SK-N-SH treated with all-trans-retinoic acid at 6 μM for 48 hours (cell line): Measurements from ENCODE around the gene KLHL35.

Source experiments
- ATAC-seq: fragments of 200-7000 bp; cut with Tn5 transposase; 3 replicates; pipeline ENCODE4 v1.9.1; 2020; ENCODE audit warnings: mild to moderate bottlenecking, moderate library complexity
- ARNTL ChIP-seq: fragments of 450-650 bp; formaldehyde crosslinking; IDR thresholded peaks from 2 replicates; pipeline ENCODE4 v1.5.0; 2020; ENCODE audit warnings: low read depth, mild to moderate bottlenecking, moderate library complexity, borderline replicate concordance
- BACH2 ChIP-seq: fragments of 250-450 bp; sonication (Bioruptor Pico); IDR thresholded peaks from 2 replicates; pipeline ENCODE4 v1.9.0; 2021; ENCODE audit warnings: mild to moderate bottlenecking, borderline replicate concordance
- CREB5 ChIP-seq: fragments of 250-450 bp; sonication (Bioruptor Pico); IDR thresholded peaks from 2 replicates; pipeline ENCODE4 v1.5.1; 2020; ENCODE audit warnings: low read depth, mild to moderate bottlenecking, moderate library complexity
- CSDC2 ChIP-seq: fragments of 250-450 bp; sonication (Bioruptor Pico); IDR thresholded peaks from 2 replicates; pipeline ENCODE4 v1.5.0; 2020; ENCODE audit warnings: mild to moderate bottlenecking, moderate library complexity
- CSRNP3 ChIP-seq: fragments of 250-450 bp; sonication (Bioruptor Pico); IDR thresholded peaks from 2 replicates; pipeline ENCODE4 v1.5.1; 2021; ENCODE audit warnings: mild to moderate bottlenecking, moderate library complexity
- ESRRG ChIP-seq: fragments of 250-450 bp; sonication (Bioruptor Pico); IDR thresholded peaks from 2 replicates; pipeline ENCODE4 v1.6.1; 2021; ENCODE audit warnings: mild to moderate bottlenecking
- GLIS3 ChIP-seq: fragments of 250-450 bp; sonication (Bioruptor Pico); IDR thresholded peaks from 2 replicates; pipeline ENCODE4 v1.5.0; 2020; ENCODE audit warnings: mild to moderate bottlenecking, moderate library complexity
- ISL1 ChIP-seq: fragments of 250-450 bp; sonication (Bioruptor Pico); IDR thresholded peaks from 2 replicates; pipeline ENCODE4 v2.1.2; 2022; ENCODE audit warnings: mild to moderate bottlenecking, moderate library complexity
- OSR1 ChIP-seq: fragments of 250-450 bp; sonication (Bioruptor Pico); IDR thresholded peaks from 2 replicates; pipeline ENCODE4 v1.8.0; 2022; ENCODE audit warnings: moderate library complexity, mild to moderate bottlenecking, inconsistent platforms
- PATZ1 ChIP-seq: fragments of 250-450 bp; sonication (Bioruptor Pico); IDR thresholded peaks from 2 replicates; pipeline ENCODE4 v1.8.0; 2020; ENCODE audit warnings: mild to moderate bottlenecking, moderate library complexity, borderline replicate concordance
- POU6F1 ChIP-seq: fragments of 250-450 bp; sonication (Bioruptor Pico); IDR thresholded peaks from 2 replicates; pipeline ENCODE4 v1.8.0; 2021; ENCODE audit warnings: low read depth, mild to moderate bottlenecking, moderate library complexity, borderline replicate concordance
- RARB ChIP-seq: fragments of 250-450 bp; sonication (Bioruptor Pico); IDR thresholded peaks from 2 replicates; pipeline ENCODE4 v1.8.0; 2021; ENCODE audit warnings: mild to moderate bottlenecking, moderate library complexity
- SNAI2 ChIP-seq: fragments of 250-450 bp; sonication (Bioruptor Pico); IDR thresholded peaks from 2 replicates; pipeline ENCODE4 v1.5.0; 2020; ENCODE audit warnings: mild to moderate bottlenecking, moderate library complexity
- TCF4 ChIP-seq: fragments of 250-450 bp; sonication (Bioruptor Pico); IDR thresholded peaks from 2 replicates; pipeline ENCODE4 v1.8.0; 2021; ENCODE audit warnings: mild to moderate bottlenecking, moderate library complexity, borderline replicate concordance
- TOX ChIP-seq: fragments of 250-450 bp; sonication (Bioruptor Pico); IDR thresholded peaks from 2 replicates; pipeline ENCODE4 v1.8.0; 2021; ENCODE audit warnings: mild to moderate bottlenecking, moderate library complexity, borderline replicate concordance
- TSHZ2 ChIP-seq: fragments of 250-450 bp; sonication (Bioruptor Pico); IDR thresholded peaks from 2 replicates; pipeline ENCODE4 v1.5.0; 2020; ENCODE audit warnings: mild to moderate bottlenecking, moderate library complexity
- ZC3H10 ChIP-seq: fragments of 250-450 bp; sonication (Bioruptor Pico); IDR thresholded peaks from 2 replicates; pipeline ENCODE4 v1.5.1; 2021; ENCODE audit warnings: mild to moderate bottlenecking, moderate library complexity
- ZFP3 ChIP-seq: fragments of 250-450 bp; sonication (Bioruptor Pico); IDR thresholded peaks from 2 replicates; pipeline ENCODE4 v1.5.0; 2020; ENCODE audit warnings: mild to moderate bottlenecking, moderate library complexity
- ZFP30 ChIP-seq: fragments of 450-650 bp; formaldehyde crosslinking; IDR thresholded peaks from 2 replicates; pipeline ENCODE4 v1.5.0; 2022; ENCODE audit warnings: mild to moderate bottlenecking, moderate library complexity
- ZNF565 ChIP-seq: fragments of 450-650 bp; formaldehyde crosslinking; conservative IDR thresholded peaks from 2 replicates; pipeline ENCODE4 v1.5.0; 2020; ENCODE audit warnings: low read depth, mild to moderate bottlenecking, moderate library complexity
- ZNF70 ChIP-seq: fragments of 450-650 bp; formaldehyde crosslinking; IDR thresholded peaks from 2 replicates; pipeline ENCODE4 v1.5.0; 2020; ENCODE audit warnings: mild to moderate bottlenecking, moderate library complexity
- ZNF8 ChIP-seq: fragments of 450-650 bp; formaldehyde crosslinking; IDR thresholded peaks from 2 replicates; pipeline ENCODE4 v1.5.0; 2020; ENCODE audit warnings: mild to moderate bottlenecking, moderate library complexity

KLHL35 gene

GRCh38 chr11:75402002-75402773 is 30.8 kb downstream of the KLHL35 start:
- TF ChIP-seq BACH2: no peak
- TF ChIP-seq ZFP30 (CRISPR knock-in tag): no peak
- no peak for TF ChIP-seq ZNF565 (CRISPR knock-in tag)
- no peak for TF ChIP-seq OSR1 (CRISPR knock-in tag)
- TF ChIP-seq ZNF70 (CRISPR knock-in tag): no peak
- TF ChIP-seq POU6F1 (CRISPR knock-in tag): no peak
- no peak for TF ChIP-seq ZFP3
- TF ChIP-seq RARB: no peak
- TF ChIP-seq GLIS3 (CRISPR knock-in tag): no peak
- no peak for TF ChIP-seq TOX (CRISPR knock-in tag)
- no peak for TF ChIP-seq ISL1 (CRISPR knock-in tag)
- no peak for TF ChIP-seq ARNTL
- no peak for TF ChIP-seq ZC3H10 (CRISPR knock-in tag)
- TF ChIP-seq TSHZ2 (CRISPR knock-in tag): no peak
- no peak for TF ChIP-seq CREB5 (CRISPR knock-in tag)
- no peak for TF ChIP-seq SNAI2 (CRISPR knock-in tag)
- ATAC-seq: no peak

- TF ChIP-seq BACH2 (no peak), ZNF70 (CRISPR knock-in tag) (no peak), ARNTL (no peak), RARB (no peak)
- peak; percentile 35 for ATAC-seq
Measured at GRCh38 chr11:75400146-75400865, 32.7 kb downstream of the KLHL35 start.

GRCh38 chr11:75399344-75400145 is 33.5 kb downstream of the KLHL35 start, which contains the start of gene RPS3:
Gene RPS3 (plus strand): TSS chr11:75399518. CDS start chr11:75399548, 30 bp downstream.
- peak; percentile 93 for ATAC-seq
- no peak for TF ChIP-seq ESRRG (CRISPR knock-in tag)
- no peak for TF ChIP-seq CSDC2 (CRISPR knock-in tag)
- TF ChIP-seq ZNF70 (CRISPR knock-in tag): no peak
- no peak for TF ChIP-seq BACH2
- TF ChIP-seq ZNF8: no peak
- TF ChIP-seq CREB5 (CRISPR knock-in tag): no peak
- TF ChIP-seq SNAI2 (CRISPR knock-in tag): no peak
- no peak for TF ChIP-seq TOX (CRISPR knock-in tag)
- TF ChIP-seq PATZ1 (CRISPR knock-in tag): no peak
- no peak for TF ChIP-seq CSRNP3 (CRISPR knock-in tag)
- no peak for TF ChIP-seq TSHZ2 (CRISPR knock-in tag)
- no peak for TF ChIP-seq ARNTL
- TF ChIP-seq TCF4 (CRISPR knock-in tag): no peak
- no peak for TF ChIP-seq RARB
